ENCODE data around the gene SNIP1.
"Not testable (repeated sequence)": the region's sequence is repeated elsewhere in the genome, so short reads cannot be mapped to it uniquely, and the experiment has no call there.

Gene SNIP1

GRCh38 chr1:37553927-37554808 is at the start of gene SNIP1:
SNIP1 (minus strand) TSS chr1:37554293; CDS start chr1:37554229, 64 bp downstream.
- DNase-seq: peak; percentile 52 to 99 (median 92)

GRCh38 chr1:37602750-37603694 is 48.9 kb upstream of the SNIP1 start:
- DNase-seq: peak in 11 of 51 donors; percentile 1 to 27 (median 9)

GRCh38 chr1:37601441-37601840 is 47.3 kb upstream of the SNIP1 start:
- no peak for DNase-seq

GRCh38 chr1:37599940-37600339 is 45.8 kb upstream of the SNIP1 start:
- no peak for DNase-seq

GRCh38 chr1:37596182-37596667 is 42.1 kb upstream of the SNIP1 start:
- DNase-seq: no peak

GRCh38 chr1:37595440-37596181 is 41.5 kb upstream of the SNIP1 start, which contains the start of gene GNL2:
GNL2 (minus strand) TSS chr1:37595937; CDS start chr1:37595822, 115 bp downstream.
- peak; percentile 38 to 97 (median 92) for DNase-seq

GRCh38 chr1:37593726-37594125 is 39.6 kb upstream of the SNIP1 start:
- DNase-seq: no peak

GRCh38 chr1:37588939-37589338 is 34.8 kb upstream of the SNIP1 start:
- DNase-seq: no peak

GRCh38 chr1:37584544-37584943 is 30.5 kb upstream of the SNIP1 start:
- DNase-seq: not testable (repeated sequence)

- DNase-seq: no peak
Observed at GRCh38 chr1:37575692-37576091, 21.6 kb upstream of the SNIP1 start.

- no peak for DNase-seq
Observed at GRCh38 chr1:37574834-37575480, 20.9 kb upstream of the SNIP1 start.

GRCh38 chr1:37570528-37571334 is 16.6 kb upstream of the SNIP1 start:
- no peak for DNase-seq

- DNase-seq: no peak
Observed at GRCh38 chr1:37567023-37567422, 12.9 kb upstream of the SNIP1 start.

GRCh38 chr1:37564892-37565291 is 10.8 kb upstream of the SNIP1 start:
- no peak for DNase-seq

GRCh38 chr1:37562984-37563383 is 8.9 kb upstream of the SNIP1 start:
- no peak for DNase-seq

- DNase-seq: no peak
Observed at GRCh38 chr1:37561133-37562132, 7.3 kb upstream of the SNIP1 start.

GRCh38 chr1:37560401-37561132 is 6.5 kb upstream of the SNIP1 start:
- DNase-seq: no peak

- DNase-seq: not testable (repeated sequence)
Observed at GRCh38 chr1:37559957-37560379, 5.9 kb upstream of the SNIP1 start.

Measured in hypothalamus (tissue), 51 donors.